ENCODE measurements around the gene ADAMTS17.

- TF ChIP-seq CTCF (IDR thresholded peaks at IDR 0.05 in 4 of 5, conservative IDR thresholded peaks at IDR 0.05 in 1 of 5) (no peak), POLR2A (IDR thresholded peaks at IDR 0.05) (no peak)
Observed at GRCh38 chr15:100194996-100195395, 146.8 kb downstream of the ADAMTS17 start.
